GM12875 (cell line): ENCODE results near the gene FTHL17.
A peak's percentile ranks its signal among the peaks of the same experiment; 100 is the strongest.

Experiments
- H3K4me3 ChIP-seq: one replicate; pipeline ENCODE4 v1.5.1; 2011; ENCODE audit warnings: low read depth, low read length, control low read depth
- CTCF ChIP-seq: IDR thresholded peaks from 2 replicates; pipeline ENCODE4 v1.5.1; 2011; ENCODE audit warnings: low read depth, mild to moderate bottlenecking, control low read depth, inconsistent platforms, low read length, moderate library complexity, borderline replicate concordance; ENCODE audit not compliant: insufficient read depth

FTHL17 gene

GRCh38 chrX:31053621-31054020 lies 18.2 kb downstream of the FTHL17 start:
- no peak overlapping the region for H3K4me3 ChIP-seq
- no peak for TF ChIP-seq CTCF

DNA sequence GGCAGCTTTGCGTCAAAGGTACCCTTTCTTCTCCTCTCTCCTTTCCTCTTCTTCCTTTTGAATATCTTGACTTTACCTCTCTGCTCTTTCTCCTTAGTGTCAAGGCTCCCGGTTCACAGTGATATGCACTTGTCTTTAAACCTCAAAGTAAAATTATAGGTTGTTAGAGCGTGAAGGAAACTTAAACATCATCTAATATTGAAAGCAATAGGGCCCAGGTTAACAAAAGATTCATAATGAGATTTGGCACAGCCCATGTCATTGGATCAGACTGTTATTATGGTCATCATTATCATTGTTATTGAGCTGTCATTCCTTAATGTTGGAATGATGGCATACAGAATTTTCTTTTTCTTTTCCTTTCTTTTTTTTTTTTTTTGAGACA lies 32.5 kb downstream of the FTHL17 start:
- no peak overlapping the region for H3K4me3 ChIP-seq
- TF ChIP-seq CTCF, result no peak

DNA sequence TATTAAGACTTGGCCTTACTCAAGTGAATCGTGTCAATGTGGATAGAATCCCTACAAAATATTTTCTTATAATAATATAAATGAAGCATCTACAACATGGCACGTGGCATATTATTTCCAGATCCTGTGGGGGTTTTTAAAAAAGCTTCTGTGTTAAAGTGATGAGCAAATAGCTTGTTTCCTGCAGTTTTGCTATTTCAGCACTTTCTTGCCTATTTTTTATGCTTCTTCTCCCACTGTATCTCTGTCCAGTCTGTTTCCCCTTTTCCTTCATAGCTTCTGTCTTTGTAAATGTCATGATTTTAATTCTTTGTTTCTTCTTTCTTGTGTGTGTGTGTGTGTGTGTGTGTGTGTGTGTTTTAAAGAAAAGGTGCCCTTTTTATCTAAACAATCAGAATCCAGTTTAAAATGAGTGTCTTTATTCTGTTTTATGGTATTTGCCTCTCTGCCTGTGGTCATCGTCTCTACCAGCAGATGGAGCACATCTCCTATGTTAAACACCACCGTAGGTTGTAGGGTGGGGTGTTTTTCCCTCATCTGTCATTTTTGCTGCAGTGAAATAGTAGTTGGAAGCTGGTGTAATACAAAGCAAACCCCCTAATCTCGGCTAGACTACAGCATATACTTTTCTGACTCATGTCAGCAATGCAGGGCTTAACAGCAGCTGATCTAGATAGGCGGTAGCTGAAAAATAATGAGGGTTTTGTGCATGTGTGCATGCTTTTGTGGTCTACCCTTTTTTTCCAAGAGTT lies 33.1 kb downstream of the FTHL17 start:
- peak; percentile 58 for TF ChIP-seq CTCF
- no peak overlapping the region for H3K4me3 ChIP-seq

- TF ChIP-seq CTCF, result peak; percentile 74
- no peak overlapping the region for H3K4me3 ChIP-seq
Measured at GRCh38 chrX:31036895-31037294, 34.9 kb downstream of the FTHL17 start.

DNA sequence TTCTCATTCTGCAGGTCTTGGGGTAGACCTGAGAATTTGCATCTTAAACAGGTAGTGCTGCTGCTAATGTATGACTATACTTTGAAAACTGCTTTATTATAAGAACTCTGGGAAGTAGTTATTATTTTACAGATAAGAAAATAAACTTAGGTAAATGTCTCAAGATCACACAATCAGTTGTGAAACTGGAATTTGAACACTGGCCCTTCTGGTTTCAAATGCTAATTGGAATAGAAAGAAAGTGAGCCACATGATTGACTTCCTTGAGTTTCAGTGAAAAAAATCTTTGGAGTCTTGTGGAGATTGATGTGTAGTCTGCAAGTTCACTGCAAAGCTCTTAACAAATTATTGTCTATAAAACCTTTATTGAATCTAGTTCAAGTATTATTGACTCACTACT lies 44.5 kb downstream of the FTHL17 start:
- no peak overlapping the region for H3K4me3 ChIP-seq
- TF ChIP-seq CTCF, result no peak

- no peak for TF ChIP-seq CTCF
- H3K4me3 ChIP-seq, result no peak overlapping the region
Measured at GRCh38 chrX:31024866-31025265, 47.0 kb downstream of the FTHL17 start.

DNA sequence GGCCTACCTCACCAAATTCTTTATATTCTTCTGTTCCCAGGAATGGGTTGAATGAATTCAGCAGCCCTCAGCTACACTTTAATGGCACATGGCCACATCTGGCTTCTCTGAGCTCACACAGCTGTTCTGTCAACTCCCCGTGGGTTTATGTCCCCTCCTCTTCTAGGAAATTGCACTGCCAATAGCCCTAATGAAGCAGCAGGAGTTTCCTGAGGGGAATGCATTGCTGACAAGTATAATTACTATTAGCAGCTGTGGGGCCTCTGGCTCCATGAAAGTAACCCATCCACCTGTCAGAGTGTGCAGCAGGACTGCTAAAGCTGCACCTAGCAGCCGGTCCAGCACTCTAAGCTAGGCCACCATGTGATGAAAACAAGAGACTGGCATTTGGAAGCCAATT lies 50.3 kb downstream of the FTHL17 start:
- no peak for TF ChIP-seq CTCF
- H3K4me3 ChIP-seq, result no peak overlapping the region
